Lower leg skin (tissue), 3 donors: Measurements from ENCODE around the gene PACRG.

Experiments used
- CTCF ChIP-seq, 3 donors: fragments of 450-650 bp; IDR thresholded peaks; one replicate each; pipeline ENCODE4 v1.5.1; 2016; ENCODE audit warnings: antibody characterized with exemption in 3 of 3, mild to moderate bottlenecking in 3 of 3, moderate library complexity in 2 of 3
- POLR2A ChIP-seq, 2 donors: fragments of 450-650 bp; IDR thresholded peaks; one replicate each; pipeline ENCODE4 v1.6.1; 2016 to 2017; ENCODE audit warnings: antibody characterized with exemption in 2 of 2, mild to moderate bottlenecking in 1 of 2, moderate library complexity in 1 of 2

GRCh38 chr6:162875070-162875469, 147.3 kb downstream of the PACRG start:
- TF ChIP-seq CTCF (IDR thresholded peaks at IDR 0.05) (no peak), POLR2A (IDR thresholded peaks at IDR 0.05) (no peak)
